B cell (primary cell): Measurements from ENCODE around the gene HACD2. TPM values are rescaled to one million over a fixed set of nuclear protein-coding genes. Genes with fewer than 3 reads are reported as not detected.
"Not testable (repeated sequence)": the region's sequence is repeated elsewhere in the genome, so short reads cannot be mapped to it uniquely, and the experiment has no call there.

Experiments
- ATAC-seq: fragments of 200-7000 bp; cut with Tn5 transposase; one replicate; pipeline ENCODE4 v1.10.0; 2021; ENCODE audit warnings: low read depth, mild to moderate bottlenecking, moderate number of reproducible peaks, moderate library complexity
- CTCF ChIA-PET: fragments of 350-600 bp; sonication (Branson Sonifier 250); formaldehyde crosslinking; loops from one replicate; lab custom pipeline; 2021; ENCODE audit warnings: antibody characterized with exemption, inconsistent platforms; lab: Charles Lee
- POLR2A ChIA-PET: fragments of 350-600 bp; sonication (Branson Sonifier 250); formaldehyde crosslinking; loops from one replicate; lab custom pipeline; 2021; ENCODE audit warnings: antibody characterized with exemption; lab: Charles Lee
- DNase-seq: peaks from one replicate; pipeline ENCODE4 v3.0.0; 2013
- H2AFZ ChIP-seq: 2 replicates; pipeline ENCODE4 v1.6.1; 2012; ENCODE audit warnings: mild to moderate bottlenecking, low read depth, low read length; ENCODE audit not compliant: insufficient read depth, poor library complexity, severe bottlenecking
- H3K27ac ChIP-seq, 2 donors: 1 replicate in 1 of 2; 2 replicates in 1 of 2; pipeline ENCODE4 v1.5.1; 2012 to 2013; ENCODE audit warnings: low read length in 2 of 2, mild to moderate bottlenecking in 2 of 2, moderate library complexity in 1 of 2
- H3K27me3 ChIP-seq, 4 experiments: fragments of 200-600 bp in 1 of 4; sonication (generic) in 1 of 4; replicated peaks in 1 of 4; 1 replicate in 2 of 4; 2 replicates in 2 of 4; pipeline versions ENCODE4 v1.6.1 to v1.7.0; 2013 to 2016; ENCODE audit warnings: low read length in 3 of 4, mild to moderate bottlenecking in 2 of 4, mixed read lengths in 1 of 4, moderate library complexity in 1 of 4; ENCODE audit not compliant: insufficient read depth in 4 of 4, control insufficient read depth in 3 of 4; ENCODE audit errors: control extremely low read depth in 1 of 4
- H3K36me3 ChIP-seq, 2 experiments: replicated peaks in 1 of 2; 1 replicate in 1 of 2; 2 replicates in 1 of 2; pipeline versions ENCODE4 v1.6.1 to v1.7.1; 2013; ENCODE audit warnings: low read length in 1 of 2; ENCODE audit not compliant: insufficient read depth in 2 of 2, control insufficient read depth in 1 of 2; ENCODE audit errors: control extremely low read depth in 1 of 2, extremely low read depth in 1 of 2
- H3K4me1 ChIP-seq, 2 donors: fragments of 200-600 bp in 1 of 2; sonication (generic) in 1 of 2; 1 replicate in 1 of 2; 2 replicates in 1 of 2; pipeline versions ENCODE4 v1.5.1 to v1.6.1; 2013 to 2017; ENCODE audit warnings: low read length in 2 of 2; ENCODE audit not compliant: control insufficient read depth in 2 of 2, insufficient read depth in 2 of 2
- H3K4me2 ChIP-seq: replicated peaks from 2 replicates; pipeline ENCODE3; 2012; ENCODE audit warnings: mild to moderate bottlenecking, low read depth, low read length; ENCODE audit not compliant: poor library complexity, severe bottlenecking
- H3K4me3 ChIP-seq, 5 experiments: fragments of 200-600 bp in 1 of 5; sonication (generic) in 1 of 5; 1 replicate in 3 of 5; 2 replicates in 2 of 5; pipeline versions ENCODE4 v1.5.1 to v1.7.0; 2011 to 2016; ENCODE audit warnings: low read length in 4 of 5, mild to moderate bottlenecking in 4 of 5, low read depth in 2 of 5, control low read depth in 1 of 5, moderate library complexity in 1 of 5; ENCODE audit not compliant: insufficient read depth in 1 of 5; ENCODE audit errors: control extremely low read depth in 1 of 5, extremely low read depth in 1 of 5
- H3K79me2 ChIP-seq: fragments of 200-600 bp; sonication (generic); one replicate; pipeline ENCODE4 v1.6.0; 2016; ENCODE audit warnings: low read length; ENCODE audit not compliant: control insufficient read depth, insufficient read depth
- H3K9ac ChIP-seq: fragments of 200-600 bp; sonication (generic); 2 replicates; pipeline ENCODE4 v1.6.1; 2017; ENCODE audit warnings: mild to moderate bottlenecking, low read length, moderate library complexity
- H3K9me3 ChIP-seq, 3 donors: one replicate each; pipeline versions ENCODE4 v1.6.1 to v1.7.1; 2013; ENCODE audit warnings: low read length in 2 of 3; ENCODE audit not compliant: control insufficient read depth in 2 of 3, insufficient read depth in 1 of 3; ENCODE audit errors: control extremely low read depth in 1 of 3
- H4K20me1 ChIP-seq: 2 replicates; pipeline ENCODE4 v1.6.0; 2012; ENCODE audit warnings: mild to moderate bottlenecking, low read length; ENCODE audit not compliant: insufficient read depth, control insufficient read depth, poor library complexity, severe bottlenecking
- H3K27ac Mint-ChIP-seq: one replicate; pipeline ENCODE4 v1.8.0; 2021; ENCODE audit warnings: mixed read lengths
- H3K27me3 Mint-ChIP-seq: one replicate; pipeline ENCODE4 v1.8.0; 2021; ENCODE audit warnings: mixed read lengths
- H3K4me1 Mint-ChIP-seq: one replicate; pipeline ENCODE4 v1.8.0; 2021; ENCODE audit warnings: mixed read lengths
- H3K4me3 Mint-ChIP-seq: one replicate; pipeline ENCODE4 v1.8.0; 2021; ENCODE audit warnings: mixed read lengths
- H3K9me3 Mint-ChIP-seq: one replicate; pipeline ENCODE4 v1.8.0; 2022; ENCODE audit warnings: mixed read lengths; ENCODE audit not compliant: insufficient read depth
- EZH2 ChIP-seq: IDR thresholded peaks from 2 replicates; pipeline ENCODE4 v1.6.1; 2012; ENCODE audit warnings: borderline replicate concordance, low read depth, mild to moderate bottlenecking, moderate library complexity, low read length; ENCODE audit not compliant: insufficient read depth, poor library complexity, severe bottlenecking
- WGBS: methylation state at CpG from one replicate; pipeline ENCODE4 v1.1.5; 2013; ENCODE audit warnings: missing lambda C conversion rate; ENCODE audit not compliant: insufficient coverage; 5-methylcytosine and 5-hydroxymethylcytosine counted together
- intact Hi-C: fragments of 100-400 bp; cut with micrococcal nuclease; formaldehyde crosslinking; loops from one replicate; pipeline ENCODE4 v1.10.0; 2022
- polyA plus RNA-seq: library from polyadenylated mRNA; depleted of rRNA; stranded (reverse); fragments of >200 nt; gene quantifications from 2 replicates; pipeline ENCODE4 v1.2.3, GENCODE V29; 2012
- total RNA-seq, 2 donors: library from RNA; stranded (reverse); fragments of 120-200 nt in 1 of 2; gene quantifications; 1 replicate in 1 of 2; 2 replicates in 1 of 2; pipeline versions ENCODE4 v1.2.3 to v1.2.4, GENCODE V29; 2013 to 2022
- TF ChIP-seq, protein P1 (sequence below): fragments of 200-600 bp; IDR thresholded peaks from one replicate; pipeline ENCODE4 v1.8.0; 2022; ENCODE audit warnings: antibody characterized with exemption, mild to moderate bottlenecking

The HACD2 gene
- total and polyA plus RNA-seq, 2 donors (not counting 1 experiment from before 2014, with no cell fraction given): 14.5 to 30.7 TPM

DNA sequence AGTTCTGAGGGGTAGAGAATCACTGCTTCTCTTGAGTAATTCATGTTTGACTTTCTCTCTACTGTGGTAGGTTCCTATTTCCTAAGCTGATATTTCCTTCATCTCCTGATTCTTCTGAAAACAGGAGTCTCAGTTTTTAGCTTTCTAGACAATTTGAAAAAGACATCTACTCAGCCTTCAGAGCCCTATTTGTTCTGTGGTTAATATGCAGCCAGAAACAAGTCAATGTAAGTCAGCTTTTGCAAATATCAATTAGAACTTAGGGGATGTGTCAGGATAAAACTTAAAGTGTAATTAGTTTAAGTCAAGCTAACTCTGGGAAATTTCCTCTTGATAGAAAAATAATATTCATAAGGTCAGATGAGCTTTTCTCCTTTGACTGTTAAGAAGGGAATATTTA, 21.7 kb upstream of the HACD2 start:
- H3K9ac ChIP-seq: no peak overlapping the region
- intact Hi-C loops: no loop called here
- H3K27me3 ChIP-seq: no peaks in the 10 kb centered on the region
- no peak overlapping the region for H3K27ac Mint-ChIP-seq
- no peaks in the 10 kb centered on the region for H3K79me2 ChIP-seq
- H3K4me2 ChIP-seq: no peak overlapping the region
- ChIA-PET CTCF (interaction anchor here (0.9 kb wide), 1 partner anchor 46 kb away, joined by 4 read pairs; no protein-coding TSS in a partner anchor), POLR2A (interaction anchor here (0.7 kb wide), 1 partner anchor 21 kb away, joined by 3 read pairs; the partner anchor contains the start of gene HACD2)
- peaks cover 29% of the 10 kb centered on the region for H3K4me1 Mint-ChIP-seq
- H3K4me3 Mint-ChIP-seq: no peak overlapping the region
- no peaks in the 10 kb centered on the region for H3K27me3 Mint-ChIP-seq
- no peak overlapping the region for H3K27ac ChIP-seq
- no peaks in the 10 kb centered on the region for H4K20me1 ChIP-seq
- peaks cover 11 to 12% of the 10 kb centered on the region in 2 donors for H3K4me1 ChIP-seq
- no peak for TF ChIP-seq EZH2
- TF ChIP-seq, protein P1, sequence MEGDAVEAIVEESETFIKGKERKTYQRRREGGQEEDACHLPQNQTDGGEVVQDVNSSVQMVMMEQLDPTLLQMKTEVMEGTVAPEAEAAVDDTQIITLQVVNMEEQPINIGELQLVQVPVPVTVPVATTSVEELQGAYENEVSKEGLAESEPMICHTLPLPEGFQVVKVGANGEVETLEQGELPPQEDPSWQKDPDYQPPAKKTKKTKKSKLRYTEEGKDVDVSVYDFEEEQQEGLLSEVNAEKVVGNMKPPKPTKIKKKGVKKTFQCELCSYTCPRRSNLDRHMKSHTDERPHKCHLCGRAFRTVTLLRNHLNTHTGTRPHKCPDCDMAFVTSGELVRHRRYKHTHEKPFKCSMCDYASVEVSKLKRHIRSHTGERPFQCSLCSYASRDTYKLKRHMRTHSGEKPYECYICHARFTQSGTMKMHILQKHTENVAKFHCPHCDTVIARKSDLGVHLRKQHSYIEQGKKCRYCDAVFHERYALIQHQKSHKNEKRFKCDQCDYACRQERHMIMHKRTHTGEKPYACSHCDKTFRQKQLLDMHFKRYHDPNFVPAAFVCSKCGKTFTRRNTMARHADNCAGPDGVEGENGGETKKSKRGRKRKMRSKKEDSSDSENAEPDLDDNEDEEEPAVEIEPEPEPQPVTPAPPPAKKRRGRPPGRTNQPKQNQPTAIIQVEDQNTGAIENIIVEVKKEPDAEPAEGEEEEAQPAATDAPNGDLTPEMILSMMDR: no peak
- ATAC-seq: no peak
- H3K4me3 ChIP-seq: no peak overlapping the region
- no peak overlapping the region for H2AFZ ChIP-seq
- no peaks in the 10 kb centered on the region for H3K36me3 ChIP-seq
- H3K9me3 ChIP-seq: no peaks in the 10 kb centered on the region
- no peak for DNase-seq
- no peaks in the 10 kb centered on the region for H3K9me3 Mint-ChIP-seq

DNA sequence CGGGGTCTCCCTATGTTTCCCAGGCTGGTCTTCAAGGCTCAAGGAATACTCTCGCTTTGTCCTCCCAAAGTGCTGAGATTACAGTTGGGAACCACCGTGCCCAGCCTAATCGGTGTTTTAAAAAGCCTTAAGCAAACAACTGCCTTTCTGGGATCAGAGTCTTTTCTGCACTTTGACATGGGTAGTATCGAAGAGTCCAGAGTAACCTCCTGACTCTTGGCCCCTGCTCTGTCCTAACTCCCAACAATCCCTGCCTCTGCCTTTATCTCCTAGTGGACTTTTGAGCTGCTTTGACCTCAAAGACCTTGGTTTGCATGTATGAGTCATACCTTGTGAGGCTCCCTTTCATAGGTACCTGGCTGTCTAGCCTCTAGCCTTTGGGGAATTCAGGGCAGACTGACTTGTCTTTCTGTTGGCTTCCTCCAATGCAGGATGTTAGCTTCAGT, 21.0 kb upstream of the HACD2 start:
- CTCF ChIA-PET: interaction anchor here (0.9 kb wide), 1 partner anchor 47 kb away, joined by 4 read pairs; no protein-coding TSS in a partner anchor
- peak overlapping the region; percentile 78 for H3K27ac Mint-ChIP-seq
- H3K79me2 ChIP-seq: no peaks in the 10 kb centered on the region
- TF ChIP-seq EZH2: no peak
- TF ChIP-seq, protein P1: no peak
- no peak overlapping the region for H3K9ac ChIP-seq
- H3K36me3 ChIP-seq: no peaks in the 10 kb centered on the region
- WGBS: 100% methylated on average over 4 of the region's 5 CpGs
- POLR2A ChIA-PET: interaction anchor here (0.7 kb wide), 1 partner anchor 20 kb away, joined by 3 read pairs; the partner anchor contains the start of gene HACD2
- no peak overlapping the region for H3K4me3 ChIP-seq
- H3K4me2 ChIP-seq: no peak overlapping the region
- intact Hi-C loops: no loop called here
- H3K4me1 ChIP-seq: peaks cover 7 to 11% of the 10 kb centered on the region in 2 donors
- peak overlapping the region; percentile 50 for H3K4me3 Mint-ChIP-seq
- H3K27me3 Mint-ChIP-seq: no peaks in the 10 kb centered on the region
- ATAC-seq (peak; percentile 50), DNase-seq (no peak)
- H4K20me1 ChIP-seq: no peaks in the 10 kb centered on the region
- H3K4me1 Mint-ChIP-seq: peaks cover 25% of the 10 kb centered on the region
- no peaks in the 10 kb centered on the region for H3K9me3 Mint-ChIP-seq
- H3K27me3 ChIP-seq: no peaks in the 10 kb centered on the region
- no peak overlapping the region for H2AFZ ChIP-seq
- no peak overlapping the region for H3K27ac ChIP-seq
- H3K9me3 ChIP-seq: no peaks in the 10 kb centered on the region

DNA sequence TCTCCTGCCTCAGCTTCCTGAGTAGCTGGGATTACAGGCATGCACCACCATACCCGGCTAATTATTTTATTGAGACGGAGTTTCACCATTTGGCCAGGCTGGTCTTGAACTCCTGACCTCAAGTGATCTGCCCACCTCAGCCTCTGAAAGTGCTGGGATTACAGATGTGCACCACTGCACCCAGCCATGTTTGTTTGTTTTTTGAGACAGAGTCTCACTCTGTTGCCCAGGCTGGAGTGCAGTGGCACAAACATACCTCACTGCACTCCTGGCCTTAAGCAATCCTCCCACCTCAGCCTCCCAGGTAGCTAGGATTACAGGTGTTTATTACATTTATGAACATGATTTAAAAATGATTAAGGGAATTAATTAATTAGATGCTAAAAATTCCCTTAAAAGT, 18.3 kb upstream of the HACD2 start:
- H4K20me1 ChIP-seq, H3K27me3 Mint-ChIP-seq, H3K4me3 Mint-ChIP-seq, H2AFZ ChIP-seq, H3K36me3 ChIP-seq, DNase-seq, H3K4me1 ChIP-seq, H3K4me3 ChIP-seq, H3K9me3 ChIP-seq, H3K9ac ChIP-seq, H3K27ac ChIP-seq, H3K4me2 ChIP-seq, ATAC-seq, intact Hi-C loops, H3K79me2 ChIP-seq, CTCF ChIA-PET, H3K27me3 ChIP-seq, H3K9me3 Mint-ChIP-seq, H3K27ac Mint-ChIP-seq, POLR2A ChIA-PET: not testable (repeated sequence)
- 71% methylated on average over 2 of the region's 2 CpGs for WGBS
- H3K4me1 Mint-ChIP-seq: peaks cover 20% of the 10 kb centered on the region
